Brain microvascular endothelial cell (primary cell): ENCODE measurements around the gene ZBTB21.

Experiments
- DNase-seq: peaks from one replicate; pipeline ENCODE4 v3.0.0-alpha.2; 2020
- H3K27ac ChIP-seq: fragments of 250-450 bp; sonication (Bioruptor Pico); 2 replicates; pipeline ENCODE4 v1.5.1; 2020; ENCODE audit warnings: mild to moderate bottlenecking, moderate library complexity
- H3K27me3 ChIP-seq: fragments of 250-450 bp; sonication (Bioruptor Pico); replicated peaks from 2 replicates; pipeline ENCODE4 v1.5.1; 2020; ENCODE audit warnings: mild to moderate bottlenecking
- H3K36me3 ChIP-seq: fragments of 250-450 bp; sonication (Bioruptor Pico); replicated peaks from 2 replicates; pipeline ENCODE4 v1.5.1; 2020; ENCODE audit warnings: mild to moderate bottlenecking
- H3K4me3 ChIP-seq: 2 replicates; pipeline ENCODE4 v1.5.1; 2011; ENCODE audit warnings: low read depth, mild to moderate bottlenecking, control low read depth, low read length, moderate library complexity
- in situ Hi-C: cut with HindIII; loops from 2 replicates; pipeline ENCODE4 v1.10.0; 2017; ENCODE audit warnings: low sequenced_read_pairs, low pct_ligation_motif_present
- TF ChIP-seq, protein P1 (sequence below): IDR thresholded peaks from 2 replicates; pipeline ENCODE4 v1.5.1; 2011; ENCODE audit warnings: low read depth, mild to moderate bottlenecking, moderate library complexity, low read length, control low read depth, inconsistent platforms; ENCODE audit errors: missing control alignments

ZBTB21 gene

DNA sequence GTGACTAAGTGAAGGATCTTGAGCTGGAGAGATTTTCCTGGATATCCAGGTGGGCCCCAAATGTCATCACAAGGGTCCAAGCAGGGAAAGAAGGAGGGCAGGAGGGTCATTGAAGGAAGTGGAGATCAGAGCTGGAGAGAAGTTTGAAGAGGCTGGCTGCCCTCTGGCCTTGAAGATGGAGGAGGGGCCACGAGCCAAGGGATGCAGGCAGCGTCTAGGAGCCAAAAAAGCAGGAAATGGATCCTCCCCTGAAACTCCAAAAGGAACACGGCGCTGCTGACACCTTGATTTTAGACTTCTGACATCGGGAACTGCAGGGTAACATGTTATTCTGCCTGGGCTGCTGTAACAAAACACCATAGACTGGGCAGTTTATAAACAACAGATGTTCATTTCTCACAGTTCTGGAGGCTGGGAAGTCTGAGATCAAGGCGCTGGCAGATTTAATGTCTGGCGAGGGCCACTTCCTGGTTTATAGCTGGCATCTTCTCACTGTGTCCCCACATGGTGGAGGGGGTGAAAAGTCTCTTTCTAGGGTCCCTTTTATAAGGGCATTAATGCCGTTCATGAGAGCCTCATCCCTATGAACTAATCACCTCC, 28.8 kb upstream of the ZBTB21 start:
- peak overlapping the region; percentile 96 for H3K27ac ChIP-seq

DNA sequence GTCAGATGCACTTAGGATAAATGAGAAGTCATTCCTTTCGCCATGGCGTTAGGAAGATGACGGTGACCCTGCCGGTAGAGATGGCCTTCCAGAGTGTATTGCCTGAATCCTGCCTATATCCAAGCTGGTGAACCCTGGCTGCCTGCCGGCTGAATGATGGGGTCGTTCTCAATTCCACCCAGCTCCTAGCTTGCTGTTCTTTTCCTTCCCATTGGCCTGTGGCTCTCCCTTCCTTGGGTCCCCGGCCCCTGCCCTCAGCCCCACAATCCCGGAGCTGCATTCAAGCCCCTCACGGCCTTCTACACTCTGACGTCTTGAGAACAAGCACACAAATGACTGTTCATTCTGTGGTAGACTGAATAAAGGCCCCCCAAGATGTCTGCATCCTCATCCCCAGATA, 28.2 kb upstream of the ZBTB21 start:
- TF ChIP-seq, protein P1, sequence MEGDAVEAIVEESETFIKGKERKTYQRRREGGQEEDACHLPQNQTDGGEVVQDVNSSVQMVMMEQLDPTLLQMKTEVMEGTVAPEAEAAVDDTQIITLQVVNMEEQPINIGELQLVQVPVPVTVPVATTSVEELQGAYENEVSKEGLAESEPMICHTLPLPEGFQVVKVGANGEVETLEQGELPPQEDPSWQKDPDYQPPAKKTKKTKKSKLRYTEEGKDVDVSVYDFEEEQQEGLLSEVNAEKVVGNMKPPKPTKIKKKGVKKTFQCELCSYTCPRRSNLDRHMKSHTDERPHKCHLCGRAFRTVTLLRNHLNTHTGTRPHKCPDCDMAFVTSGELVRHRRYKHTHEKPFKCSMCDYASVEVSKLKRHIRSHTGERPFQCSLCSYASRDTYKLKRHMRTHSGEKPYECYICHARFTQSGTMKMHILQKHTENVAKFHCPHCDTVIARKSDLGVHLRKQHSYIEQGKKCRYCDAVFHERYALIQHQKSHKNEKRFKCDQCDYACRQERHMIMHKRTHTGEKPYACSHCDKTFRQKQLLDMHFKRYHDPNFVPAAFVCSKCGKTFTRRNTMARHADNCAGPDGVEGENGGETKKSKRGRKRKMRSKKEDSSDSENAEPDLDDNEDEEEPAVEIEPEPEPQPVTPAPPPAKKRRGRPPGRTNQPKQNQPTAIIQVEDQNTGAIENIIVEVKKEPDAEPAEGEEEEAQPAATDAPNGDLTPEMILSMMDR, result no peak
- no peaks in the 10 kb centered on the region for H3K27me3 ChIP-seq
- DNase-seq, result no peak
- H3K36me3 ChIP-seq, result no peaks in the 10 kb centered on the region
- in situ Hi-C loops, result no loop called here
- H3K4me3 ChIP-seq, result no peak overlapping the region
- no peak overlapping the region for H3K27ac ChIP-seq

More for the DNA sequence above, 28.8 kb upstream of the ZBTB21 start:
- in situ Hi-C loops, result no loop called here
- no peaks in the 10 kb centered on the region for H3K27me3 ChIP-seq
- TF ChIP-seq, protein P1, result no peak
- no peak for DNase-seq
- no peak overlapping the region for H3K4me3 ChIP-seq
- no peaks in the 10 kb centered on the region for H3K36me3 ChIP-seq

- Histone ChIP-seq H3K27me3 (no peaks in the 10 kb centered on the region), H3K27ac (no peak overlapping the region), H3K4me3 (no peak overlapping the region), H3K36me3 (no peaks in the 10 kb centered on the region)
- DNase-seq, result no peak
- in situ Hi-C loops, result no loop called here
- TF ChIP-seq, protein P1, result no peak
These were observed 27.8 kb upstream of the ZBTB21 start for GRCh38 chr21:42037943-42038342.

DNA sequence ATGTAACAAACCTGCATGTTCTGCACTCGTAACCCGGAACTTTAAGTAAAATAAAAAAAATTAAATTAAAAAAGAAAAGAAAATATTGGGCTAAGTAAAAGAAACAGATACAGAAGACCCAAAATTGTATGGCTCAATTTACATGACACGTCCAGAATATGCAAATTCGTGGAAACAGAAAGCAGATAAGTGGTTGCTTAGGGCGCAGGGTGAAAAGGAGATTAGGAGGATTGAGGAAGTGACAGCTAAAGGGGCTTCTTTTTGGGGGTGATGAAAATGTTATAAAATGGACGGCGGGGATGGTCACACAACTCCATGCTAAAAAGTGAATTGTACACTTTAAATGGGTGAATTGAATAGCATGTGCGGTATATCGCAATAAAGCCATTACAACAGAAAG, 27.4 kb upstream of the ZBTB21 start:
- TF ChIP-seq, protein P1, result no peak
- in situ Hi-C loops, result no loop called here
- no peak overlapping the region for H3K27ac ChIP-seq
- no peak overlapping the region for H3K4me3 ChIP-seq
- H3K36me3 ChIP-seq, result no peaks in the 10 kb centered on the region
- no peak for DNase-seq
- no peaks in the 10 kb centered on the region for H3K27me3 ChIP-seq

DNA sequence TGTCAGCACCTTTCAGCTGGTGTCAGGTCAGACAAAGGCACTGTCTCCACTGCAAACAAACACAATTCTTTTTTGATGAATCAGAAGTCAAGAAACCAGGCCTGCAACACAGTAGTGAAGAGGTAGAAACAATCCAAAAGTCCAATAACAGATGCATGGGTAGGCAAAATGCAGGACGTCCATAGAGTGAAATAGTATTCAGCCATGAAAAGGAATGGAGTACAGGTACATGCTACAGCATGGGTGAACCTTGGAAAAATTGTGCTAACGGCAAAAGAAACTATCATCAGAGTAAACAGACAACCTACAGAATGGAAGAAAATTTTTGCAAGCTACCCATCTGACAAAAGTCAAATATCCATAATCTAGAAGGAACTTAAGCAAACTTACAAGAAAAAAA, 26.2 kb upstream of the ZBTB21 start:
- in situ Hi-C loops, result no loop called here
- DNase-seq, result no peak
- TF ChIP-seq, protein P1, result no peak
- H3K27me3 ChIP-seq, result no peaks in the 10 kb centered on the region
- no peak overlapping the region for H3K27ac ChIP-seq
- no peaks in the 10 kb centered on the region for H3K36me3 ChIP-seq
- no peak overlapping the region for H3K4me3 ChIP-seq

- H3K27me3 ChIP-seq, result no peaks in the 10 kb centered on the region
- no peak overlapping the region for H3K4me3 ChIP-seq
- in situ Hi-C loops, result no loop called here
- TF ChIP-seq, protein P1, result no peak
- no peak overlapping the region for H3K27ac ChIP-seq
- H3K36me3 ChIP-seq, result no peaks in the 10 kb centered on the region
- no peak for DNase-seq
These were observed 22.8 kb upstream of the ZBTB21 start for GRCh38 chr21:42032968-42033367.
